Endothelial cell of umbilical vein (primary cell): ENCODE data around the gene VRK2.

Experiments
- CTCF ChIP-seq, 2 donors: IDR thresholded peaks; 1 replicate in 1 of 2; 2 replicates in 1 of 2; pipeline ENCODE4 v1.5.1; 2011; ENCODE audit warnings: low read length in 2 of 2, mild to moderate bottlenecking in 2 of 2, moderate library complexity in 2 of 2, control low read depth in 1 of 2, inconsistent platforms in 1 of 2, low read depth in 1 of 2; ENCODE audit not compliant: insufficient read depth in 1 of 2; ENCODE audit errors: extremely low read depth in 1 of 2
- EZH2 ChIP-seq: IDR thresholded peaks from 2 replicates; pipeline ENCODE4 v1.6.1; 2012; ENCODE audit warnings: borderline replicate concordance, low read depth, mild to moderate bottlenecking, moderate library complexity, low read length, inconsistent platforms; ENCODE audit not compliant: severe bottlenecking
- JUN ChIP-seq: IDR thresholded peaks from 2 replicates; pipeline ENCODE4 v1.6.1; 2011; ENCODE audit warnings: borderline replicate concordance, low read depth; ENCODE audit not compliant: insufficient read length, insufficient read depth
- MYC ChIP-seq: IDR thresholded peaks from one replicate; pipeline ENCODE4 v1.6.1; 2011; ENCODE audit warnings: mild to moderate bottlenecking, low read depth, low read length
- POLR2A ChIP-seq: IDR thresholded peaks from 2 replicates; pipeline ENCODE4 v1.6.1; 2012; ENCODE audit warnings: low read depth, mild to moderate bottlenecking, control low read depth, low read length
- POLR2AphosphoS5 ChIP-seq: IDR thresholded peaks from 2 replicates; pipeline ENCODE4 v1.6.1; 2012; ENCODE audit warnings: low read depth, mild to moderate bottlenecking, control low read depth, low read length, moderate library complexity; ENCODE audit not compliant: insufficient read depth

GRCh38 chr2:58133395-58133794 lies 86.8 kb downstream of the VRK2 start:
- TF ChIP-seq CTCF (IDR thresholded peaks at IDR 0.05; ENCODE audit: extremely low read depth in 1 of 2, insufficient read depth in 1 of 2, low read depth in 1 of 2, low read length in 2 of 2): no peak
- no peak for TF ChIP-seq EZH2
- no peak for TF ChIP-seq POLR2AphosphoS5
- no peak for TF ChIP-seq POLR2A
- no peak for TF ChIP-seq MYC
- no peak for TF ChIP-seq JUN
